ENCODE measurements around the gene TRIP11.

DNA sequence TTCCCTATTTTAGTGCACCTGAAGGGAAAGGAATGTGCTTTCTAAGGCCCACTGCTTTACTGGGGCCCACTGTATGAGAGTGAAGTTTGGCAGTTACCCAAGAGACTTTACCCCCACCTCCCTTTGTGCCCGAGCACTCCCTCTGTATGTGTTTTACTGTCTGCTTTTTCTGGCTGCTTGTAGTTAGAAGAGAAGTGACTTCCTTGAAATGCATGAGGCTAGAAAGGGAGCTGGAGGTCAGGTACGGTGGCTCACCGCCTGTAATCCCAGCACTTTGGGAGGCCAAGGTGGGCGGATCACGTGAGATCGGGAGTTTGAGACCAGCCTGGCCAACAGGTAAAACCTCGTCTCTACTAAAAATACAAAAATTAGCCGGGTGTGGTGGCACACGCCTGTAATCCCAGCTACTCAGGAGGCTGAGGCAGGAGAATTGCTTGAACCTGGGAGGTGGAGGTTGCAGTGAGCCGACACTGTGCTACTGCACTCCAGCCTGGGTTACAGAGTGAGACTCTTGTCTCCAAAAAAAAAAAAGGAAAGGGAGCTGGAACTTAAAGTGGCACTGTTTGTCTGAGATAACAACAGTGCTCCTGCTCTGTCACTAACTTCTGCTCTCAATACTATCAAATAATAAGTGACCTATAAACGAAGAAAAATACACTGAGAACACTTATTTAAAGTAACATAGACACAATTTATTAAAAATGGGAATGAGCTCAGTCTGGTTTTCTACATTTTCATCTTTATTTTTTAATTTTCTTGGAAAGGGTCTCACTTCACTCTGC lies 5.8 kb downstream of the TRIP11 start:
- TF ChIP-seq, protein P1, sequence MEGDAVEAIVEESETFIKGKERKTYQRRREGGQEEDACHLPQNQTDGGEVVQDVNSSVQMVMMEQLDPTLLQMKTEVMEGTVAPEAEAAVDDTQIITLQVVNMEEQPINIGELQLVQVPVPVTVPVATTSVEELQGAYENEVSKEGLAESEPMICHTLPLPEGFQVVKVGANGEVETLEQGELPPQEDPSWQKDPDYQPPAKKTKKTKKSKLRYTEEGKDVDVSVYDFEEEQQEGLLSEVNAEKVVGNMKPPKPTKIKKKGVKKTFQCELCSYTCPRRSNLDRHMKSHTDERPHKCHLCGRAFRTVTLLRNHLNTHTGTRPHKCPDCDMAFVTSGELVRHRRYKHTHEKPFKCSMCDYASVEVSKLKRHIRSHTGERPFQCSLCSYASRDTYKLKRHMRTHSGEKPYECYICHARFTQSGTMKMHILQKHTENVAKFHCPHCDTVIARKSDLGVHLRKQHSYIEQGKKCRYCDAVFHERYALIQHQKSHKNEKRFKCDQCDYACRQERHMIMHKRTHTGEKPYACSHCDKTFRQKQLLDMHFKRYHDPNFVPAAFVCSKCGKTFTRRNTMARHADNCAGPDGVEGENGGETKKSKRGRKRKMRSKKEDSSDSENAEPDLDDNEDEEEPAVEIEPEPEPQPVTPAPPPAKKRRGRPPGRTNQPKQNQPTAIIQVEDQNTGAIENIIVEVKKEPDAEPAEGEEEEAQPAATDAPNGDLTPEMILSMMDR (conservative IDR thresholded peaks at IDR 0.05 in 1 of 2, IDR thresholded peaks at IDR 0.05 in 1 of 2; ENCODE audit: low read depth in 1 of 2, low read length in 2 of 2): no peak
- no peak for TF ChIP-seq EZH2 (IDR thresholded peaks at IDR 0.05; ENCODE audit: low read length, missing control alignments)

All from fibroblast of lung (primary cell).